HT-29 (cell line): ENCODE data around the gene KIAA0232. TPM values are rescaled to one million over a fixed set of nuclear protein-coding genes. Genes with fewer than 3 reads are reported as not detected.
"Not testable (repeated sequence)": the region's sequence is repeated elsewhere in the genome, so short reads cannot be mapped to it uniquely, and the experiment has no call there.

ENCODE experiments used
- DNase-seq: peaks from one replicate; pipeline ENCODE4 v3.0.0-alpha.2; 2015; ENCODE audit warnings: low spot score
- total RNA-seq: library from RNA; depleted of rRNA; stranded (reverse); fragments of >200 nt; shearing (Covaris generic); gene quantifications from 2 replicates; pipeline ENCODE4 v1.2.3, GENCODE V29; 2014

KIAA0232 gene
- total RNA-seq, 1 experiment from 2014 or later: 6.0 TPM

DNA sequence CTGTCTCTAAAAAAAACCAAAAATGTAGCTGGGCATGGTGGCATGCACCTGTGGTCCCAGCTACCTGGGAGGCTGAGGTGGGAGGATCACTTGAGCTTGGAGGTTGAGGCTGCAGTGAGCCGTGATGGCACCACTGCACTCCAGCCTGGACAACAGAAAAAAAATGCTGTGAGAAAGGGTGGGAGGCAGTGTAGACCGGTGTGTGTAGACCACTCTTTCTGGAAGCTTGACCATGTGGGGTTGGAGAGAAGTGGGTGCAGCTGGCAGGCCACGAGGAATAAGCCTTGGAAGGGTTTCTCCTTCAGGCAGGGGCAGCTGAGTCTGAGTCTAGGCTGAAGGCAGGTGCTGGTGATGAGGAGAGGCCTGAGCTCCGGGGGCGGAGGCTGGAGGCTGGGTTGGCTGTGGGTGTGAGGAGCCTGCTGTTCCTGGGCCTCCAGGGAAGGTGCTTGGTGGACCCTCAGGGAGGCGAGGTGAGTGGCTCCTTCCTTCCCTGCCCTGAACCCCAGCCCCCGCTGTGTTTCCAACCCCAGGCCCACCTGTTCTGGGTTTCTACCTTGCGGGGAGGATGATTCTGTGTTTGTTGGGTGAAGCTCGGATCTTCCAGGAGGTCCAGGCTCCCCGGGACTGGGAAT, 117.8 kb downstream of the KIAA0232 start:
- no peak for DNase-seq

DNA sequence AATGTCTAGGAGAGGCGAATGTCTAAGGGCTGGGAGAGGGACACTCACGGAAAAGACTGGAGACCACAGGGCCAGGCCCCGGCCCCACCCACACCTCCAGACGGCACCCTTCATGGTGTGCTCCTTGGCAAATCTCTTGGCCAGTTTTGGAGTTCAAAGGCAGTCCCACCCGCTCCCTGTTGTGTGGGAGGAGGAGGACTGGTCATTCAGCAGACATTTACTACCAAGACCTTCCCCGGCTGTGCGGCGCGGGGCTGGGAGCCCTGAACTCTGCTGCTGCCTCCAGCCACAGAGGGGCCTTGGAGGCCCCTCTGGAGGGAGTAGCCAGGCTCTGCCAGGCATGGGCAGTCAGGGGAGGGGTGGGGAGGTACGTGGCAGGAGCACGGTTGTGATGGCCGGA, 118.4 kb downstream of the KIAA0232 start:
- DNase-seq: no peak

DNA sequence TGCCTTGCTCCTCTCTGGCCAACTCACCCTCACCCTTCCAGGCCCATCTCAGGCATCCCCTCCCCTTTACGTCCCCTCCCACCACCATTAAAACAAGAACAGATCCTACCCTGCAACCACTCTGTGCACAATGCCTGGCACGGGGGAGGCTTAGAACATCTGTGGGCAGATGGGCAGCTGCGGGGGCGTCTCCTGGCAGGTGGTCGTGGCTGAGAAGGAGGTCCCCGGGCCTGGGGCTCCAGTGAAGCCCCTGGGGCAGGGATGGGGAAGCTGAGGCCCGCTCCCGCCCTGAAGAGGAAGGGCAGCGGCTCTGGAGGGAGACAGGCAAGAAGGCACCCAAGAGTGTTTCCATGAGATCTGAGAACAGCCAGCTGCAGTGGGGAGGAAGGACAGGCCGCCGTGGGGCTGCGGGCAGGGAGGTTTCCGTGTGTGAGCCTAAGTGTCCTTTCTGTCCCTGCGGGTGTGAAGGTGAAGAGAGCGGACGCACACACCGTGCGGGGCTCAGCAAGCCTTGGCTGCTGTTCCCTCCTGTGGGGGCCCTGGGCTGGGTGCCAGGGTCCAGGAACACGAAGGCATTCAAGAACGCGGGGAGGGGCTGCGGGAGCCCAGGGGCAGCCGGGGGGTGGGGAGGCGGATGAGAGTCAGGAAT, 119.3 kb downstream of the KIAA0232 start:
- no peak for DNase-seq

DNA sequence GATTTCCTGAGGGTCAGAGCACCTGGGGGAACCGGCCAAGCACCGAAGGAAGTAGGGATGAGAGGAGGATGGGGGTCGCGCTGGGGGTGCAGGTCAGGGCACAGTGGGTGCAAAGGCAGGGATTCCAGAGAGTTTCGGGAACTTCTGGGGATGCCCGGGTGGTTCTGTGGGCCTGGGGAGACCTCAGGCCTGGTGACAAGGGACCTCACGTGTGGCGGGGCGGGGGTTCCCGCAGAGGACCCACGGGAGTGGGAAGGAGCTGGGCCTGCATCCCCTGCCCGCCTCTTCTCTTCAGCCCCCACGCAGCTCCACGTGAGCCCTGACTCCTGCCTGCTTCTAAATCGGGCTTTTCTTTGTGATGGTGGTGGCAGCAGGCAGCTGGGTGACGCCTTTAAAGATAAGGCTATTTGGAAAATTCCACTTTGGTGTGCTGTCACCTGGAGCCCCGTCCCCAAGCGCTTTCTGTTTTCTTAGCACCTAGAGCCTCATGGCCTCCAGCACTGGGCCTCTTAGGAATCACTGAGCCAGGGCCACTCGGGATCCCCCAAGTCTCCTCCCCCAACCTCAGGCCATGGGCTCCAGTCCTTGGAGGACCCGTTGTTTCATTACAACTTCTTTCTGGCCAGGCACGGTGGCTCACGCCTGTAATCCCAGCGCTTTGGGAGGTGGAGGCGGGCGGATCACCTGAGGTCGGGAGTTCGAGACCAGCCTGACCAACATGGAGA, 120.0 kb downstream of the KIAA0232 start:
- no peak for DNase-seq

DNA sequence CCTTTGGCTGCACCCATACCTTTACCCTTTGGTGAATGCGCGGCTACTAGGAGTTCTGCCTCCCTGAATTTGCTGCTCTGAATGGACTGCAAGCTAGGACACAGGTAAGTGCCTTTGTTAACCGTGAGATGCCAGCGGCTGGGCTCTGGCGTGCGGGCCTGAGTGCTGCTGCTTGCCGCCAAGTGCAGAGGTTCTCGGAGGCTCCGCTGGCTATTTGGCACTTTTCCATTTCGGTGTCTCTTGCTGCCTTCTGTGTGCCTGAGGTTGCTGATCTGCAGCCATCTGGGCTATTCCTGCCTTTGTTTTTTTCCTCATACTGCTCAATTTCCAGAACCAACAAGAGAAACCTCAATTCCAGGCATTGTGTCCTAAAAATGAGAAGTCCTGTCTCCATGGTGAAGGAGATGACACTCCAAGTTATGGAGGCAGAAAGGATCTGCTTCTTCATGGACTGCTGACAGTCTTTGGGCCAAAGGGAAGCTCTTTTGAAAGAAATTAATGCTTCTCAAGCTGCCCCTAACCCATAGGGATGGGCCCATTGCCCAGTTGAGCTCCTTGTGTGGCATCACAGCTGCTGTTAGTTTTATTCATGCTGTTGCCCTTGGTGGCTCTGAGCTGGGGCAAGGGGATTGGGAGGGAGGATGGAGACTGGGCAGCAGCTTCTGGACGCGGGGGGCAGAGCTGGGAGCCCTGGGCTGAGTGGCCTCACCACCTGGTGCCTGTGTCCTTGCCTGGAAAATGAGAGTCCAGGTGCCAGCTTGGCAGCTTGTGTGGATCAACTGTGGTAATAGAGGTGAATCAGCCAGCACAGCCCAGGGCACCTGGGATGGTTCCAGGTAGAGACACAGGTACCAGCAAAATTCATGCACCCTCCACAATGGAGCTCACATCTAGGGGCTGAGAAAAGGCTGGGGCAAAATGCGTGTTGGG, 123.3 kb downstream of the KIAA0232 start:
- no peak for DNase-seq

DNA sequence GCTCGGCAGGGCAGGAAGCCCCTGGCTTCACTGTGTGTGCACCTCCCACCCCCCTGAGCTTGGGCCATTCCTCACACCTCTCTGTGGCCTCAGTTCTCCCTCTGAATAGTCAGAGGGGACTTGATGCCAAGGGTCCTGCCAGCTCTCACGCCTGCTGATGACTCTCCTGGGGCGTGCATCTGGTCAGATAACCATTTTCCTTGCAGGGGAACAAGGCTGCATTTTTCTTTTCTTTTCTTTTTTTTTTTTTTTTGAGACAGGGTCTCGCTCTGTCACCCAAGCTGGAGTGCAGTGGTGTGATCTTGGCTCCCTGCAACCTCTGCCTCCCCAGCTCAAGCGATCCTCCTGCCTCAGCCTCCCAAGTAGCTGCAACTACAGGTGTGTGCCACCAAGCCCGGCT, 124.0 kb downstream of the KIAA0232 start:
- DNase-seq: not testable (repeated sequence)

DNA sequence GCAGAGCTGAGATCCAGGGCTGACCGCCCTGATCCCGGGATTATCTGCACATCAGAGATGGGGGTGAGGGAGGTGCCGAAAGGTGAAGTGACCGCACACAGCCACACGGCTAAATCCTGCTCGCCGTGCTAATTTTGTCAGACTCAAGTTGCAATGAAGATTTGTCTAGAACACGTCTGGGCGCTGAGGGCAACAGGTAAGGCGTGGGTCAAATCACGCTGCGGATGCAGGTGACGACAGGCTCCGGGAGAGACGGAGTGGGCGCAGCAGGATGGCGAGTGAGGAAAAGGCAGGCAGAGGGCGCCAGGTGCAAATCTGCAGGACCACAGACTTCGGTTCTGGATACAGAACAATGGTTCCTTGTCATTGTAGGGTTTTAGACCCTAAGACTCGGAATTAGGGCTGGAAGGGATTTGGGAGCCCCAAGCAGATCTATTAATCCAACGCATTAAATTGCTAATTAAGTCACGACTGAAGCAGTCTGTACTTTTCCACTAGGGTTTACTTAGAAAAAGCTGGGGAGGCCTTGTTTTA, 125.2 kb downstream of the KIAA0232 start:
- peak; percentile 66 for DNase-seq

DNA sequence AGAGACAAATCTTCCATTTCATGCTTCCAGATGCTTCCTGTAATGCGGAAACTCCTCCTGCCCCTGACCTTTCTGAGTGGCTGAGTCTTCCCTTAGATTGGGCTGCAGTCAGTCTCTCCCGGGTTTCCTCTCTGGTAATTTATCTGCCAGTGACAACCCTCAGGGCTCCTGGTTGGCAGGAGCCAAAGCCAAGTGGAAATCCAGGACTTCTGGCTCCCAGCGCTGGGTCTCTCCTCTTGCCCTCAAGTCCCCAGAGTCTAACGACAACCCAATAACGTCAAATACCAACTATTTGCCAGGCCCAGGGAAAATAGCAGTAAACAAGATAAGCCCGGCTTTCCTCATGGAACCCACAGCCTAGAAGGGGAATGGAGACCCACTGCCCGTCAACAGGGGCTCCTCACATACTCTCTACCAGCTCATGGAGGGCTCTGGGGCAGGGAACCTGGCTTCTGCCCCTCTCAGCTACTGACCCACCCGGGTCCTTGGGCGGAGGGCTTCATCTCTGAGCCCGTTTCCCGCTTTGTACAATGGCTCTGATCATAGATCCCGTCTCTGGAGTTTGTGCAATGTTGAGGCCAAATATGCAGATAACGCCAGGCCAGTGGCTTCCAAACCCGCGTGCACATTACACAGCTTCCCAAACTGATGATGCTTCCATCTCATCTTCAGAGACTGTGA, 126.0 kb downstream of the KIAA0232 start:
- DNase-seq: no peak

DNA sequence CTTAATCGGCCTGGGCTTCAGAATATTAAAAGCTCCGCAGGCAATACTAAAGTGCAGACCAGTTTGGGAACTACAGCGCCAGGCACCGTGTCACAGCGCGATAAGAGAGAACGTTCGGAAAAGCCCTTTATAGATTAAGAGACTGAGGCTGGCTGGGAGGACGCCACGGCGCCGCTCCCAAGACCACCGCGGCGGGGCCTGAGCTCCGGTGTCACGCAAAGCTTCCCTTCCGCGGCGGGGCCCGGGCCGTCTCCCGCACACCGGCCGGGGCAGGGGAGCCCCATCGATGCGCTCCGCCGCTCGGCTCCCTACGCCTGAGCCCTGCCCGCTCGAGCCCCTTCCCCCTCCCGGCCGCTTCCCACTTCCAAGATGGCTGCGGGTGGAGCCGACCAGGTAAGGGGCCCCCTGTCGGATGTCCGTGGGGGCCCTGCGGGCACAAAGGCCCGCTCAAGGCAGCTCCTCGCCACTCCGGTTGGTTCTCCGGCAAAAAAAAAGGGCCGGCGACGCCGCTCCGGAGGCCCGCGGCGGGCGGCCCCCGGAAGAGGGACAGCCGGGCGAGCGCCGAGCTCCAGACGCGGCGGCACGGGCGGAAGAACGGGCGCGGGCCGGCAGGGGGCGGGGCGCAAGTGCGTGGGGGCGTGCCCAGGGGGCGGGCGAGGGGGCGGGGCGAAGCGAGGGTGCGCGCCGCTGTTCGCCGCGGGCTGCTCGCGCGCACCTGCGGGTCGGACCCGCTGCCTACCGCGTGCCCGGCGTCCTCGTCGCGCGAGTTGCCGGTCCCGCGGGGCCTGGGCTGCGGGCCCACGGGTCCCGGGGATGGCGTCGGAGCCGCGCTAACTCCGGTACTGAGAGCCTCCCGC, 126.8 kb downstream of the KIAA0232 start, which contains the start of gene TBC1D14:
Gene TBC1D14 (plus strand): TSS at position 714 of the 857 bp plus-strand sequence. CDS start 13,564 bp downstream, outside the sequence.
- DNase-seq: peak; percentile 80

DNA sequence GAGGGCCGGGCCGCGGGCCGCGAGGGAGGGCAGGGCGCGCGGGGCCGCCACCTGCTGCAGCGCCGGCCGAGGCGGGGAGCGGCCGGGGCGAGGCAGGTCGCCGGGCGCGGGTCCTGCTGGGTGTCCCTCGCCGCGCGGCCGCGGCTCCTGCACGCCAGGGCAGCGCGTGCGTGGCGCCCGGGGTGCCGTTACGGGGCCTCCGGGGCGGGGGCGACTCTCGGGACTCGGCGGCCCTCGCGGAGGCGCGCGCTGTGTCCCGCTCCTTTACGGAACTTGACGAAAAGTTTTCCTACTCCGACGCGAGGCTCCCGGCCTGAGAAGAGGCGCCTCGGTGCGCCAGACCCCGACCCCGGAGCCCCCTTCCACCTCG, 127.4 kb downstream of the KIAA0232 start:
- DNase-seq: peak; percentile 28

DNA sequence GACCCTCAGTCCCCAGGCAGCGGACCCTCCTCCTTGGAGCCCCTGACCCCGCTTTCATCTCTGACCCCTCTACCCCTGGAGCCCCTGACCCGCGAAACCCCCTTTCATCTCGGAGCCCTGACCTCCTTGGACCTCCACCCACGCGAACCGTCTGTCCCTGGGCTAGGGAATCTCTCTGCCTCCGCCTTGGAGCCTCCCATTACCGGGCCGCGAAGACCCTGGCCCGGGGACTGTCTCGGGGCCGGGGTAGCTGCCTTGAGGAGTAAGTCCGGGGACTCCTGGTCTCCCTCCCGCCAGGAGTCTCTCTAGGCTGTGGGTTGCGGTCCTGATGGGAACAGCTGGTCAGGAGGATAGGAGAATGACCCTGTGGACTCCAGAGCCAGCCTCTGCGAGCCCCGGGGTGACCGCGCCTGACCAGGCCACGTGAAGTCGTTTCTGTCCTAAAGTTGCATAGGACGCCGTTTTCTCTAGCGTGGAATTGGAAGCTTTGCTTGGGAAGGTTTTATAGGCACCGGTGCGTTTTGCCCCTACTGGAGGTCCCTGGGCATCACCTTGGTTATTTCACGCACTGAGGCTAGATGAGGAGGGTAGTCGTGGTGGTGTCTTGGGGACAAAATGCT, 127.9 kb downstream of the KIAA0232 start:
- peak; percentile 62 for DNase-seq

DNA sequence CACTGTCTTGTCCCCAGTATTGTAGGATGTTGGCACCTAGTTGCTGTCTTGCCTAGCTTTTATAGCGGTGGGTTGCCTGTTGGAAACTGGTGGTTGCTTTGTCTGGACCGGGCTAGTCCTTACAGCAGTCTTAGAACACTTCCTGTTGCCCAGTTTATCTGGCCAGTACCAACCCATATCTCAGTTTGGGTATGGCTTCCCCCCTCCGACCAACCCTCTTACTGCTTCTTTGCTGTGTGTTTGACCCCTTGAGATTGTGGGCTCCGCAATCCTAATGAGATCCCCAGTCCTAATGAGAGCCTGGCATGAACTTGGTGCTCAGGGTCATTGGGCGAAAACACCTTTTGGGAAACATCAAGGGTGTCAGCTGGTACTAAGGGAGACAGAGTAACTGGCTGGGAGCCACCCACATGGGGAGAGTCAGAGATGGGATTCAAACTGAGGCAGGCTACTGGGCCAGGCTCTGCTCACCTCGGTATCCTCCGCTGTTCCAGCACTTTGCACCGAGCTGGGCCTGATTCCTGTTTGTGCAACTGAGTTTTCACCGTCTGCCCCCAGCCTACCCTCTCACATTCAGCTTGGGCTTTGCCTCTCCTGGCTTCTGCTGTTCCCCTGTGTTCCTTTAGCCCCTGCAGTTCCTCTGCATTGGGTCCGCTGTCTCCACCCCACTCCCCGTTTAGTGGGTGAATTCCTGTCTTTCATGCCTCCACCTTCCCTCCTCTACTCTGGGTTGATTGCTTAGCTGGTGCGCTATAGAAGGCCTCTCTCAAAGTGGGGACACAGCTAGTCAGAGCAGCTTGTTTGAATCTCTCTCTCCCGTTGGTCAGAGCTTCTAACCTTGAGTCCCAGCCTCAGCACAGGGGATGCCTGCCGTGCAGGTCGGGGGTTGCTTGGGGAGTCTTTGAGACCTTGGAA, 128.7 kb downstream of the KIAA0232 start:
- DNase-seq: no peak

DNA sequence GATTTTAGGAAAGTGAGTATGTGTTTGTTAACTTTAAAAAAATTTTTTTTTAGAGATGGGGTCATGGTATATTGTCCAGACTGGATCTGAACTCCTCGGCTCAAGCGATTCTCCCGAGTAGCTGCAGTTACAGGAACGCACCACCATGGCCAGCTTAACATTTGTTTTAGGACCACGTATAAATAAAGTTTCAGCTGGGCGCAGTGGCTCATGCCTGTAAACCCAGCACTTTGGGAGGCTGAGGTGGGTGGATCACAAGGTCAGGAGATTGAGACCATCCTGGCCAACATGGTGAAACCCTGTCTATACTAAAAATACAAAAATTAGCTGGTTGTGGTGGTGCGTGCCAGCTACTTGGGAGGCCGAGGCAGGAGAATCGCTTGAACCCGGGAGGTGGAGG, 129.4 kb downstream of the KIAA0232 start:
- DNase-seq: not testable (repeated sequence)

DNA sequence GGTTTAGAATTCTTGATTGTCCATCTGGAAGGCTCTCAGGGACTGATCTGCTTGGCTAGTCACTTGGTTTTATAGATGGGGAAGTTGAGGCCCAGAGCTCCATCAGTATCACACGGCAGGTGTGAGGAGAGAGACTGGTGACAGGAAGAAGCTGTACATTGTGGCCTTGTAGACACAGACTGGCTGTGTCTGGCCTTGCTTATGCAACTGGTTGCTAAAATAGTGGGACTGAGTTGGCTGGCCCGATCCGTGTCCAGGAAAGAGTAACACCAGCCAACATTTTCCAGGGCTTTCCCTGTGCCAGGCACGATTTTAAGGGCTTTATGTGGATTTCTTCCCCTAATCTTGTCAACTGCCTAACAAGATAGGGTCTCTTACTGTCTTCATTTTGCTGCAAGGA, 129.9 kb downstream of the KIAA0232 start:
- no peak for DNase-seq

DNA sequence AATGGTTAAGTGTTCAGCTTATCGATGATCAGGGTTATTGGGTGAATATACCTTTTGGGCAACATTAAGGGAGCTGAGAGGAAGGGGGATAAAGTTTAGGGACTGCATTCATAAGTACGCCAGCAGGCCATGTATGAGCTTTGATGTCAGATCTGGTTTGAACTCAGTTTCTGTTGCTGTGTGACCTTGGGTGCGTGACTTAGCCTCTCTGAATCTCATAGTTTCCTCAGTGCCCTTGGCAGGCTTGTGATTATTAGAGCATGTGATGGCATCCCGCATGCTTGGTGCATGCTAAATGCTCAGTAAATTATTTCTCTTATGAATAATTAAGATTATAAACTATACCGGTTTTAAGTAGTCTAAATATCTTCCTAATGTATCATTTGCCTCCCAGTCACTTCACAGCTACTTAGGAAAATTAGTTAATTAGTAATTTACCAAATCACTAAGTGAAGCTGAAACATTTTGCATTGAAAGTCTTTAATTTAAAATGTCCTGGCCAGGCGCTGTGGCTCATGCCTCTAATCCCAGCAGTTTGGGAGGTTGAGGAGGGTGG, 130.9 kb downstream of the KIAA0232 start:
- DNase-seq: no peak

DNA sequence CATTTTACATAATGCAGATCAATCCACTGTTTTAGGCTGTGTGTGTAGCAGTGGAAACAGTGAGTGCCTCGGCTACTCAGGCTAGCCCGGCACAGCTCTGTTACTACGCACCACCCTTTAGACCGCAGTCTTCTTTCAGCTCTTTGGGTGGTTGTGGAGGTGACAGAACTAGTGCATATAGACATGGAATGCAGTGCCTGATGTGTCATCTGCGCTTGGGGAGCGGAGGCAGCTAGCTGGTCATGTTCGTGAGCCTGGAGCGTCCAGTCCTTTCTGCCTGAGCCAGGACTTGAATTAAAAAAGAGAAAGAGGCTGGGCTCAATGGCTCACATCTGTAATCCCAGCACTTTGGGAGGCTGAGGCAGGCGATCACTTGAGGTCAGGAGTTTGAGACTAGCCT, 131.9 kb downstream of the KIAA0232 start:
- no peak for DNase-seq

DNA sequence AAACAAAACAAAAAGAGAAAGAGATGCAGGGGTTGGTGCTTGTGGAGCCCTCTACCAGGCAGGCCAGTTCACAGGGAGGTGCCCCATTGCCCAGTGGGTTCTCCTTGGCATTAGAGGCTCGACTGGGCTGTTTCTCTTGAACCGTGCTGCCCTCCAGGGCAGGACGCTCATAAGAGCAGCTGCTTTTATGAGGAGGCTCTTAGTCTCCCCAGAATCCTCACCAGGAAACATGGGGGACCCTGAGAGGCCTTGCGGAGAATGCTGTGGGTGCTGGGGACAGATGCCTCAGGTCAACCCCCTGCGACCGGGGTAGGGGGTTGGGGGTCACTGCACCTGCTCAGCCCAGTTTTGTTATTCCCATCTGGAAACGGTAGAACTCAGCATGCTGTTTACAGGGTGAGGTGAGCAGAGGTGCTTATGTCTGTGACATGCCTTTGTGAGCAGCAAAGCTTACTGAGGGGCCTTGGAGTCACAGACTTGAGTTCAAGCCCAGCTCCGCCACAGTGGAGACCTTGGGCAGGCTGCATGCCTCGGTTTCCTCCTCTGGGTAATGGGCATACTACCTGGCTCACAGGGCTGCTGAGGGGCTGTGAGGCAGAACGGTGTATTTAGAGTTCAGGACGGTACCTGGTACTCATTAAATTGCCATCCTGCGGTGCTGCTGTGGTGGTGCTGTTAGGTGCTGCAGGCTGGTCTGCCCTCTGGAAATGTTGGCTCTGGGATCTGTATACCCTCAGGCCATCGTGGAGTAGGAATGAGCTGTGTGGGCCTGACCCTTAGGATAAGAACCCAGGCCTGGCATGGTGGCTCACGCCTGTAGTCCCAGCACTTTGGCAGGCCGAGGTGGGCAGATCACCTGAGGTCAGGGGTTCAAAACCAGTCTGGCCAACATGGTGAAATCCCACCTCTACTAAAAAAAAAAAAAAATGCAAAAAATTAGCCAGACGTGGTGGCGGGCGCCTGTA, 132.8 kb downstream of the KIAA0232 start:
- DNase-seq: no peak
